GM18499 (cell line): ENCODE data around the gene PLAU.
"Not testable (repeated sequence)": the region's sequence is repeated elsewhere in the genome, so short reads cannot be mapped to it uniquely, and the experiment has no call there.

Experiments used
- ATAC-seq: cut with Tn5 transposase; IDR thresholded peaks from one replicate; pipeline ENCODE4 v1.9.1; 2021; ENCODE audit warnings: moderate number of reproducible peaks; ENCODE audit not compliant: insufficient read depth, unreplicated experiment

The PLAU gene

GRCh38 chr10:73946253-73947145 is 35.6 kb downstream of the PLAU start:
- no peak for ATAC-seq

GRCh38 chr10:73948947-73949633 is 38.2 kb downstream of the PLAU start:
- ATAC-seq: no peak

- no peak for ATAC-seq
Observed at GRCh38 chr10:73950155-73950948, 39.4 kb downstream of the PLAU start.

- no peak for ATAC-seq
Observed at GRCh38 chr10:73953665-73954064, 42.7 kb downstream of the PLAU start.

GRCh38 chr10:73954737-73955136 is 43.8 kb downstream of the PLAU start:
- ATAC-seq: no peak

GRCh38 chr10:73955719-73956118 is 44.8 kb downstream of the PLAU start:
- ATAC-seq: no peak

- peak; percentile 51 for ATAC-seq
Observed at GRCh38 chr10:73956476-73957359, 45.8 kb downstream of the PLAU start.

- ATAC-seq: no peak
Observed at GRCh38 chr10:73959484-73960243, 48.7 kb downstream of the PLAU start.

- no peak for ATAC-seq
Observed at GRCh38 chr10:73962386-73962785, 51.5 kb downstream of the PLAU start.

- not testable (repeated sequence) for ATAC-seq
Observed at GRCh38 chr10:73963533-73963932, 52.6 kb downstream of the PLAU start.

GRCh38 chr10:73964743-73965142 is 53.8 kb downstream of the PLAU start:
- ATAC-seq: no peak

- not testable (repeated sequence) for ATAC-seq
Observed at GRCh38 chr10:73965267-73965889, 54.4 kb downstream of the PLAU start.

- ATAC-seq: no peak
Observed at GRCh38 chr10:73965890-73966768, 55.2 kb downstream of the PLAU start.

- no peak for ATAC-seq
Observed at GRCh38 chr10:73967022-73967429, 56.1 kb downstream of the PLAU start.
